GM18511 (cell line): ENCODE results near the gene PPP2R2C.

Experiments used
- ATAC-seq: cut with Tn5 transposase; IDR thresholded peaks from one replicate; pipeline ENCODE4 v1.9.1; 2021; ENCODE audit warnings: mild to moderate bottlenecking, moderate library complexity; ENCODE audit not compliant: unreplicated experiment

Gene PPP2R2C

DNA sequence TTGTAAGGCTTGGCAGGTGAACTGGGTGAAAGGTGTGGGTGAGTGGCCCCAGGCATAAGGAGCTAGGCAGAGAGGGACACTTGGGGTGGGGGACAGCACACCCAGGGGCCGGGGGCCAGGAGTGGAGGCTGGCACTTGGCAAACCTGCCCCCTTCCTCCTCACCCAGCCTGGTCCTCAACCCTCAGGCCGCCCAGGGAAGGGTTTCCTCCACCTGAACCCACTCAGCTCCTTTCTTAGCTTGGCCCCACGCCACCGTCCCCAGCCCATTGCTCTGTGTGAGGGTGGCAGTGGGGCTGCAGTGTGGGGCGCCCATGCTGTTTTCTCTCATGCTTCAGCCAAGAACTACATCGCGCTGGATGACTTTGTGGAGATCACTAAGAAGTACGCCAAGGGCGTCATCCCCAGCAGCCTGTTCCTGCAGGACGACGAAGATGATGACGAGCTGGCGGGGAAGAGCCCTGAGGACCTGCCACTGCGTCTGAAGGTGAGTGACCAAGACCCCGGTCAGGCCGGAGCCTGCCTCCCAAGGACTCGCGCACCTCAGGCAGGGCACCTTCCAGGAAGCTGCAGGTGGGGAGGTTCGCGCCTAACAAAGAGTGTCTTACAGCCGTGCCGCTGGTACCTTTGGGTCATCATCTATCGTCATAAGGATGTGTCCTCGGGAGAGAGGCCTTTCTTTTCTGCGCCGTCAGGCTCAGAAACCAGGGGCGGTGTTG, 177.6 kb downstream of the PPP2R2C start:
- no peak for ATAC-seq

DNA sequence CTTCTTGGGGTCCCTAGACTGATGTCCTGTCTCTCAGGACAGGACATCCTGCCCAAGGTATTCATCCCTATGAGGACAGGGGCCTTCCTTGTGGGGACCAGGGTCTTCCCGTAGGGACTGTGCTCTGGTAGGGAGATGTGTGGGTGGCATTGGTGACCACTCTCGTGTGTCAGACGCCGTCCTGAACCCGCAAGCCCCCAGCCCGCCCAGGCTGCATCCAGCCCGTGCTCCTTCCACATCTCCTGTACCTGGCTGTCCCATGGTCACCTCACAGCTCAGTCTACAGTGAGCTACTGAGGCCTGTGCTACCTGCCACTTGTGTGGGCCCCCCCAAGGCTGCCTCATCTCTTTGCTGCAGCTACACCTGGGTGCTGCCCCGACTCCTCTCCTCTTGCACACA, 178.8 kb downstream of the PPP2R2C start:
- ATAC-seq: no peak

DNA sequence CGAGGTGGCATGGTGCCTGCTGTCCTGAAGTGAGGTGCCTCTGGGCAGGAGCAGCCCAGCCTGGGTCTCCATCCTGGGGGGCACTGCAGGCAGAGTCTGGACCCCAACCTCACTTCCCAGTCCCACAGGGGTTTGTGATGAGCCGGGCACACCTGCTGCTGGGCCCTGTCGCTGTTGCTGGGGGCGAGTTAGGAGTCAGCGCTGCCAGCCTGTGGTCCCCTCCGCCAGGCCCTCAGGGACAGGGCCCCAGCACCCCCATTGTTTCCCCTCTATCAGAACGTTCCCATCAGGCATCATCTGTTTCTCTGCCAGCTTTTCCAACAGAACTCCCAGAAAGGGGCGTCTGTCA, 179.3 kb downstream of the PPP2R2C start:
- ATAC-seq: no peak

DNA sequence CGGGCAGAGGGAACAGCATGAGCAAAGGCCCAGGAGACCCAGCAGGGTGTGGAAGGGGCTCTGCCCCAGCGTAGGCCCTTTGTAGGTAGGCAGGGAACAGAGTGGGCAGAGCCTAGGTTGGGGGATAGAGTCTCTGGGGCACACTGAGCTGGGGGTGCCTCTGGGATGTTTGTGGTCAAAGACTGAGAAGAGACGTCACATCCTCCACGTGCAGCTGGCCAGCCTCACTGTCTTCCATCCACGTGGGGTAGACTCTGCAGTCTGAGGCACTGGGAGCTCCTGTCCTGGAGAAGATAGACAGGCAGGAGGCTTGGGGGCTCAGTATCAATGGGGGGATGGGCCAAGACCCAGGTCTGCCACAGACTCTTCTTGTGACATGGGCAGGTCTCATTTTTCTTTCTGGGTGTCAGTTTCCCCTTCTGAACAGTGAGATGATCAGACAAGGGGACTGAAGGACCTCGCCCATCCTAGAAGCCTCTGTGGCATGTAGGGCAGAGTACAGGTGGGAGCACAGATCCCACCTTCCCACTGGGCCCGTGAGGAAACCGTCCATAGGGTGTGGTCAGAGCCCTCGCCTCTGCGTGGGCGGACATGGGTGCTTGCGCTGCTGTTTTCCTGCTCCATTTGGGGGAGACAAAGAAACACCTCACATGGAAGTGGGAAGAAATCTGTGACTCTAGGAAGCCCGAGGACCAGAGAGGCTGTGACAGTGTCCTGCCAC, 179.9 kb downstream of the PPP2R2C start:
- no peak for ATAC-seq

DNA sequence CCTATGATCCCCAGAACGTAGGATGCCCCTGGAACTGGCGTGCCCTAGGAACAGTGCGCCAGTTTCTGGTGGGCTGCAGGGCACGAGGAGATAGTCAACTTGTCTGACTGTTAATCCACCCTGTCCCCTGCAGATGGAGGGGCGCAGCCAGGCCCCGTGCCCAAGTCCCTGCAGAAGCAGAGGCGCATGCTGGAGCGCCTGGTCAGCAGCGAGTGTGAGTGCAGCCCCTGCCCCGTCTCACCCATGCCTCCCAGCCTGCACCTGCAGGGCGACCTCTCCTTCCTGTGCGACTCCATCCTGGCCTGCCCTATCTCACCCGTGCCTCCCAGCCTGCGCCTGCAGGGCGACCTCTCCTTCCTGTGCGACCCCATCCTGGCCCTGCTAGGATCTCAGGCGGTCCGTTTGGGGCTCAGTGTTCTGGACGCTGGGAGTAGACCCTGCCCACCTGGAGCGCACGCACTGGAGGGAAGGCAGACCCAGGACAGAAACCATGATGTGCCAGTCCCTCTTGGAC, 180.6 kb downstream of the PPP2R2C start:
- no peak for ATAC-seq

DNA sequence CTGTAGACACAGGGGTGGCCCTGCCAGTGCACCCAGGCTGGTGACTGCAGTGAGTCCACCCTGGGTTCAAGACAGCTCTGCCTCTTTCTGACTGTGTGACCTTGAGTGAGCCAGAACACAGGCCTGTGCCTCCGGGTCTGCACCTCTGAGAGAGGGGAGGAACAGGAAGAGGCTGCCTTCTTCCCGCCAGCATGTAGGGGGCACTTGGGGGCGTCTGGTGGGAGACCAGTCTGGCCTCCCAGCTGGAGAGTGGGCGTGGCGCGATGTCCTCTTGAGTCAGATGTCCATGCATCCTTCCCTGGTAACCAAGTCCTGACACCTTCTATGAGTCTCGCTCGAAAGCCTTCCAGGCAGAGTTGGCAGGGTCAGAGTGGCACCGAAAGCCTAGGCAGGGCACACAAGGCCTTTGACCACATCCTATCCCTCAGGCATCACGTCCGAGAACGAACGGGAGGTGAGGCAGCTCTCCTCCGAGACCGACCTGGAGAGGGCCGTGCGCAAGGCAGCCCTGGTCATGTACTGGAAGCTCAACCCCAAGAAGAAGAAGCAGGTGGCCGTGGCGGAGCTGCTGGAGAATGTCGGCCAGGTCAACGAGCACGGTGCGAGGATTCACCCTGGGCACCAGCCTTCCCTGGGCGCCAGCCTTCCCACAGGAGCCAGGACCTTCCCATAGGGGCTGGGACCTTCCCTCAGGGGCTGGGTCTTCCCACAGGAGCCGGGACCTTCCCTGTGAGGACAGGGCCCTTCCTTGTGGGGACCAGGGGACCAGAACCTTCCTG, 181.5 kb downstream of the PPP2R2C start:
- ATAC-seq: no peak

DNA sequence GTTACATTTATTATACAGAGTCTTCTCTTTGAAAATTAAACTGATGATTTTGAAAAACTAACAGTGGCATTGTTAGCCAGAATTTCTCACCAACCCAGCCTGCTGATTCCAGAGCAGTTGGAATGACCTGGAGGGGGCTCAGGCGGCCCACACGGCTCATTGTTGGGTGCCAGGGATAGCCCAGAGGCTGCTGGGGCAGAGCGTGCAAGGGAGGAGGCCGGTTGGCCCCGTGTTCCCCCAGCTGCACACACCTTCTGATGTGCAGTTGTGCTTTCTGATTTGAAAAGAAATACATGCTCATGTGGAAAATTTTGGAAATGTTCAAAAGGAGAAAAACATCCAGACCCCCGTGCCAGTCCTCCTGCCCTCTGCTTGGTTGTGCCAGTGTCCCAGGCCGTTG, 182.2 kb downstream of the PPP2R2C start:
- ATAC-seq: no peak

DNA sequence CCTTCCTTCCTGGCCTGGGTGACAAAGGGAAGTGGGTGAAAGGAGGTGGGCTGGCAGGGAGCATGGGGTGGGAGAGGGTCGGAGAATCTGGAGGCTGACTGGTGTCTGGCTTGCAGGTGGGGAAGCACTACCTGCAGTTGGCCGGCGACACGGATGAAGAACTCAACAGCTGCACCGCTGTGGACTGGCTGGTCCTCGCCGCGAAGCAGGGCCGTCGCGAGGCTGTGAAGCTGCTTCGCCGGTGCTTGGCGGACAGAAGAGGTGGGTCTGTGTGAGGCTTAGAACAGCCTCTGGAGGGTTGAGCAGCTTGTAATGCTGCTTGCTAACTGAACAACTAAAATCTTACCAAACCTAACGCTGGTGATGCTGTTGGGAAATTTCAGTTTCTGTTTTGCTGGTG, 183.5 kb downstream of the PPP2R2C start:
- no peak for ATAC-seq

DNA sequence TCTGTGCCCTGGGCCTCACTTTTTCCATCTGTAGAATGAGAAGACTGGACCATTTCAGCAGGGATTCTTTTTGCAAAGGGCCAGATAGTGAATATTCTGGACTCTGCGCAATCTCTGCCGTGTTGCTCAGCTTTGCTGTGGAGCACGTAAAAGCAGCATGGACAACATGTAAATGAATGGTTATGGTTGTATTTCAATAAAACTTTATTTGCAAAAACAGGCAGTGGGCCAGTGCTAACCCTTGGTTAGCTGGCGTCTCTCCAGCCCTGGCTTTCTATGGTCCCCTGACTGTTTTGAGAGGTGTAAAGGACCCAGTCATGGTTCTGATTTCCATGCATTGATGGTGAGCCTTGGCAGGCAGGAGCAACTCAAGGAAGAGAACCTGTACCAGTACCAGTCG, 184.1 kb downstream of the PPP2R2C start:
- no peak for ATAC-seq

DNA sequence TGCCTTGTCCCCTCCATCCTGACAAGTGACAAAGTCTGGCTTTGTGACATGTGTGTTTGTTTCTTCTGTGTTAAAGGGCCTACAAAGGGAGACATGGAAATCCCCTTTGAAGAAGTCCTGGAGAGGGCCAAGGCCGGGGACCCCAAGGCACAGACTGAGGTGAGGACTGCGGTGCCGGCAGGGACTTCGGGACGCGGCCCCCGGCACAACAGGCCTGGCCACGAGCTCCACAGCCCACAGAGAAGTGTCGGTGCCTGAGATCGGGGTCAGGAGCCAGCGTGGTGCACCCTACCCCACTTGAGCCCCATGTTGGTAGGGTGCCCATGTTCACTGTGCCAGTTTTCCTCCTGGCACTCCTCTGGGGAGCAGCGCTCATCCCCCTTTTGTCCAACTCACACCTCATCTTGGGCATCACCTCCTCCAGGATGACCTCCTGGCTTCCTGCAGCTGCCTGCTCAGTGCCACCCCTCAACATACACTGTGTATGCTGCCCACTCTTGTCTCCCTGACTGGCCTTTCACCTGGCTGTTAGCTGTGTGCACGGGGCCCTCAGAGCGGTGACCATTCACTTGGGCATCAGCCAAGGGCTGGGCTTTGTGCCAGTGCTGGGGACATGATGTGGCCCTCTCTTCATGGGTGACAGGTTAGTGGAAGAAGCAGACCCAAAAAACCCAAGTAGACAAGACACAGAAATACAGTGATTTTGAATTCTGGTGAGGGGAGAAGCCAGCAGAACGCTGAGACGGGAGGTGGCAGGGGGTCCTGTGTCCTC, 185.2 kb downstream of the PPP2R2C start:
- ATAC-seq: no peak

DNA sequence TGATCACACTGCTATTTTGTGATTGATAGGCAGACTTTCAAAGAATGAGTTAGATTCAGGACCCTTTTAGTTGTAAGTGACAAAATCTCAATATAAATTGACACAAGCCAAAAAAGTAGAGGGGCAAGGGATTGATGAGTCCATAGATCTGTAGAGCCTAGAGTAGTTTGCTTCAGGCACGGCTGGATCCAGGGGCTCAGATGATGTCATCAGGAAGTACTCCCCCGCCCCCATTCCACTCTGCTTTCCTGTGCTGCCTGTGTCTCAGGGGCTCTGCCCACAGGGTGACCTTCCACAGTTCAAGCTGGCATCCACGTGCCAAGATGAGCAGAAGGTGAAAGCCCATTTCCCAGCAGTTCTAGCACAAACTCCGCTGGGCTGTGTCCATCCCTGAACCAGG, 189.1 kb downstream of the PPP2R2C start:
- ATAC-seq: no peak

DNA sequence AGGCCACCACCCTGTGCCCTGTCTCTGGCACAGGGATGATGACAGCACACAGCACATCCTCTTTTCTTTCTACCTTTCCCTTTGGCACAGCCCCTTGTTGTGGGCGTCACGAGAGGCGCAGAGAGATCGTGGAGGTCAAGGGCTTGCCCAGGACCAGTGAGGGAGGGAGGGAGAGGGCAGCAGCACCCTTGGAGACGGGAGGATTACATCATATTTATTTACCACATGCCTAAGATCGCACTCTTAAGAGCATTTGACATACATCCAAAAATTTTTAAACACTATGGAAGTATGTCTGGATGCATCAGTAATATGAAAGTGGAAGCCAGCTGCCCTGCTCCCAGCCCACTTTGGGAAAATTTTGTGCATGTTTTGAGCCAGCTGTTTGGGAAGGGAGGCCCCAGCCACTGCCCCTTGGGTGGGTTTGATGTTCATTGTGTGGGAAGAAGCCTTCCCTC, 190.1 kb downstream of the PPP2R2C start:
- no peak for ATAC-seq

DNA sequence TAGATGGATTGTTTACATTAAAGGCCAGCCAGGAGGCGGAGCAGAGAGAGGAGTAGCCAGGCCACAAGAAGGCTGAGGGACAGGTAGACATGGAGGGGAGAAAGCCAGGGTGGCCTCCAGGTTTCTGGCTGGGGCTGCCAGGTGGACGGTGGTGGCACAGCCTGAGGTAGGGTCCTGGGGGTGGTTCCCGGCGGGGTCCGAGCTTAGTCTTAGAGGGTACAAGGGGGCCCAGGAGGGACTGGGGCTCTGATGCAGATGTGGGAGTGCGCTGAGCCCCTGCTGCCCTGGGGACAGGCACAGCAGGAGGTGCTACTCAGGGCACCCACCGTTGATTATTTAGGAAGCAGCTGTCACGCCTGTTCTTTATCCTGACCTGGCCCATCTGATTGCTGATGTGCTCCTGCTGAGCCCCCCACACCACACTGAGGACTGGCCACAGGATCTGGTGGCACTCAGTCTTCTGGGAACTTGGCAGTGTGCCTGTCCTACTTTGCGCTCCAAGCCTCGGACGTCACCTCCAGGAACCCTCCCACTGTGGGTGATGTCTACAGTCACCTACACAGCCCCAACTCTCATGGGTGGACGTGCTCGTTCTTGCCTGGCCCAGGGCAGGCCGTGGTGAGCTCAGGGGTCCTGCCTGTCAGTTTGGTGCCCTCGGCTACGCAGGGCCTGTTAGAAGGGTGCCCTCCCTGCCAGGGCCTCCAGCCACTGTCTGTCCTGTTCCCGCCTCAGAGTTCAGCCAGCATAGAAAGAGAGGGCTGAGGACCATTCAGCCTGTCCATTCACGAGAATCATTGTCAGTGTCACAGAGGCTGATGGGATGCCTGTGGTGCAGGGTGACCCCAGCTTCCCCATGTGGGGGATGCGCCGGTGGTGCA, 190.7 kb downstream of the PPP2R2C start:
- ATAC-seq: no peak

DNA sequence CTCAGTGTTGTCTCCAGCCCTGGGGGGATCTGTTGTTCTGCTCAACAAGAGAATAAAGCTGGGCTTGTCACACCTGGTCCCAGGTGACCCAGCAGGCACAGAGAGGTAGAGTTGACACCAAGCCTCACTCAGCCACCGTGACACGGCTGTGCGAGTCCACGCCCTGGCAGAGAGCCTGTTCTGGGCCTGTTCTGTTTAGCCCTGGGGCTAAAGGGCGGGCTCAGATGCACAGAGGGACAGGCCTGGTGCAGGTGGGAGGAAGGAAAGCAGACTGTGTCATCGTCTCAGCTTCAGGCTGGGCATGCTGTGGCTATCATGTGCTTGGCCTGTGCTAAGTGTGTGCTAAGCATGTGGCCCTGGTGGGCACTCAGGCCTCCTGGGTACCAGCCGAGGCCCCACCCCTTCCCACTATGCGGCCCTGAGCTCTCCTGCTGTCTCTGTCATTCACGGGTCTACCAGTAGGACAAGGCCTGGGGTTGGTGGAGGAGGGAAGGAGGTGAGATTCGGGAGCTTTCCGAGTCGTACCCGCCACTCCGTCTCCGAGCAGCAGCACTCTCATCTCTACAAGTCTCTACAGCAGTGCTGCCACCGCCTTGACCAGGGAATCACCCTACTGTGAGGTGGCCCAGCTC, 191.9 kb downstream of the PPP2R2C start:
- ATAC-seq: no peak

DNA sequence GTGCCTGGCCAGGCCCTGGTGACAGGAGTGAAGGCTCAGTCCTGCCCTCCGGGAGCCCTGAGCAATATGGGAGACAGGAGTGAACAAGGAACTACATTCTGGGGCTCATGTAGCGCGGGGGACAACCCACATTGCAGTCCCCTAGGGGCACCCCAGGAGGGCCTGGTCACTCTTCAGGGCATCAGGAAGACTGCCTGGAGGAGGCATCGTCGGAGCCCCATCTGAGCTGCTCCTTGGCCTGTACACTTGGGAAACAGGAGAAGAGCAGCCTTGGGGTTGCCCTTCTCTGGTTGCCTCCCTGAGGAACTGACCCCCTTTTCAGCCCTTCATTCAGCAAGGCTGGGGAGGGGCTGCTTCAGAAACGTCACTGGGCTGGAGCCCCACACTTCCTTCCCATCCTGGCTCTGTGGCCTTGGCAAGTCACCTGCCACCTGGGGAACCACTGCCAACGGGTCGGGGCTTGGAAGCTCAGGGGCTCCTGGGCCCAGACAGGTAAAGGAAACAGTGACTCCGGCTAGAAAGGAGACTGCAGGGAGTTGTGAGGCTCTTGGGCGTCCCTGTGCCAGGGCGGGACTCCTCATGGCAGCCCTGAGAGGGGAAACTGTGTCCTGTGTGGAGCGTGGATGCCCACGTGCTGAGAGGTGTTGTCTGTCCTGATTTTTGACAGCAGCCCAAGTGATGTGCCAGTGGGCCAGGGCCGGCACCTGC, 192.7 kb downstream of the PPP2R2C start:
- no peak for ATAC-seq

DNA sequence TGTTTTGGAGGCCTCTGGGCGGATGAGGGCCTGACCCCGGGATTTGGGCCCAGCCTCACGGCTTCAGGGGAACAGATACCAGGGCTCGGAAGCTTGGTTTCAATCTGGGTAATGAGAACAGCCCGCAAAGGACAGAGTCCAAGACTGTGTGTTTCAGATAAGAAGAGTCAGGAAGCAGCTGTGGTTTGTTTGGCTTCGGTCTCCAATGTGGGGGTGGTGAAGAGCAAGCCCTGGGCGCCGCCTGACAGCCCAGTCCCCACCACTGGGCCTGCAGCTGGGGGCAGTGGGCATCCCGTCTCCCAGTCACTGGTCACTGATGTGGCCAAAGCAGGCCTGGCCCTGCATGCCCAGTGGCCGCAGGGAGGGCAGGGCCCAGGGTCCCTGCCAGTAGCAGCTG, 193.6 kb downstream of the PPP2R2C start:
- ATAC-seq: peak; percentile 96

DNA sequence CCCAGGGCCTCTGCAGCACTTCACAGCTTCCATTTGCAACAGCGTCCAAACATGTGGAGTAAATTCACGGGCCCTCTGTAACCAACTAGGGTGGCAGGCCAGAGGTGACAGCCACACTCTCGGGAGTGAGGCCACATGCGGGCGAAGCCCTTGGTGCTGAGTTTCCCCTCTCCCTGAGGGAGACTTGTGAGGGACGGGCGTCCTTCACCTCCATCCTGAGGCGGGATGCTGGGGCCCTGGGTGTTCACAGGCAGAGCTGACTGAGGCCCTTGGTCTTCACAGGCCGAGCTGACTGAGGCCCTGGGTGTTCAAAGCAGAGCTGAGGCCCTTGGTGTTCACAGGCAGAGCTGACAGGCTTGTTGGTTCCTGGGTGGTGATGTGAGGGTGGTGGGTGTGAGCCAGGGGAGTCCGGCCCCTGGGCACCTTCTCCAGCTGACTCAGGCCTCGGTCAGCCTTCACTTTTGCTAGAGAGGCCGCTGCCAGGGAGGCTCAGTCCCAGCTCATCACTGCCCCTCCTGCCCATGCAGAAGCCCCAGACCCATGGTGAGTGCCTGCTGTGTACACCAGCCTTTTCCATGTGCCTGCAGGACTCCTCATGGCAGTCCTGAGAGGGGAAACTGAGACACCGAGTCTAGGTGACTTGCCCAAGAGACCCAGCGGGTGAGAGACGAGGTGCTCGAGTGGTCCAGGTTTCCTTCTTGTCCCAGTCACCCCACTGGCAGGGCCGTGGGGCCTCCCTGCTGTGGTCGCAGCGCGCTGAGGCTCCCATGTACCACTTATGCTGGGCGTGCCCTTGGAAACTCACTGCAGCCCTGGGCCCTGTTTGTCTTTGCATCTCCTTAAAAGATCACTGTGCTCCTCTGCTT, 194.2 kb downstream of the PPP2R2C start:
- ATAC-seq: no peak
